ENCODE data around the gene MYBPC2. TPM values are rescaled to one million over a fixed set of nuclear protein-coding genes. Genes with fewer than 3 reads are reported as not detected.

MYBPC2 gene
- polyA plus RNA-seq, 1 of the 3 experiments (the other 2 are of a cell fraction): not detected

DNA sequence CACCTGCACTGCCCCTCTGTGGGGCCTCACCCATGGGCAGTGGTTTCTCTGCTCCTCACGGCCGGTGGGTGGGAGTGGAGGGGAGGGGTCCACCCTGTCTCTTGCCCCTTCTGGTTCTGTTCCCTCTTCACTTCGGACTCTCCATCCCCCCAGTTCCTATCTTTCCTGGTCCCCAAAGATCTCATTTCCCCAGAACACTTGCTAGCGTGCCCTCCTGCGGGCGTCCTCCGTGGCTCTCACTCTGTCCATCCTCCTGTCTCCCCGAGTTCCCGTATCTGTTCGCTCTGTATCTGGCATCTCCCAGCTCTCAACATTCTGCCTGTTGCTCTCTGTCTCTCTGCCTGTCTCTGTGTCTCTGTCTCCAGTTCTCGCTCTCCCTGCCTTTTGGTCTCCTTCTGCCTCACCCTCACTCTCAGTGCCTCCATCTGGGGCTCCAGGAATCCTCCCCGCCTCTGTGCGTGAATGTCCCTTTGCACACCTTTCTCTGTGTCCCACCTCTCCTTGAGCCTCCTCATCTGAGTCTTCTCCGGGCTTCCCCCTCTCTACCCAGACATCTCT lies 13.6 kb upstream of the MYBPC2 start:
- CTCF ChIA-PET: interaction anchor here (1.0 to 5.3 kb wide), 4 partner anchors 34 to 137 kb away, joined by 3 to 22 read pairs (median 4); no protein-coding TSS in a partner anchor
- Histone ChIP-seq H3K4me1 (ENCODE audit: control insufficient read depth in 1 of 2, insufficient read depth in 2 of 2, low read depth in 1 of 2, low read length in 1 of 2) (no peaks in the 10 kb centered on the region; a peak in 1 of 4 replicates), H2AFZ (ENCODE audit: low read depth) (no peak overlapping the region), H3F3A (replicated peaks; ENCODE audit: insufficient read depth) (peaks cover 3% of the 10 kb centered on the region), H3K9me3 (no peaks in the 10 kb centered on the region), H3K79me2 (ENCODE audit: insufficient read depth) (no peaks in the 10 kb centered on the region), H3K9ac (no peak overlapping the region), H3K9me2 (no peaks in the 10 kb centered on the region), H3K27me3 (ENCODE audit: insufficient read depth) (no peaks in the 10 kb centered on the region), H4K20me1 (ENCODE audit: insufficient read depth) (no peaks in the 10 kb centered on the region), H3K36me3 (replicated peaks in 1 of 2; ENCODE audit: control insufficient read depth in 1 of 2, insufficient read depth in 2 of 2, low read length in 1 of 2) (no peaks in the 10 kb centered on the region), H3K27ac (ENCODE audit: low read depth in 2 of 2, low read length in 1 of 2) (no peak overlapping the region), H3K4me2 (no peak overlapping the region), H3K4me3 (ENCODE audit: low read depth in 2 of 2, low read length in 1 of 2) (no peak overlapping the region)
- DNase-seq: no peak
- POLR2A ChIA-PET: no interaction called here
- TF ChIP-seq TCF12 (IDR thresholded peaks at IDR 0.05) (no peak), RXRA (IDR thresholded peaks at IDR 0.05; ENCODE audit: borderline replicate concordance, low read depth) (no peak), EZH2phosphoT487 (IDR thresholded peaks at IDR 0.05; ENCODE audit: borderline replicate concordance, low read depth) (no peak), GABPA (IDR thresholded peaks at IDR 0.05; ENCODE audit: low read depth) (no peak), ZBTB33 (IDR thresholded peaks at IDR 0.05; ENCODE audit: borderline replicate concordance, low read depth) (no peak), CHD2 (IDR thresholded peaks at IDR 0.05; ENCODE audit: low read length, partially characterized antibody) (no peak), JUND (IDR thresholded peaks at IDR 0.05) (no peak), TAF1 (IDR thresholded peaks at IDR 0.05; ENCODE audit: borderline replicate concordance, low read depth, low read length) (no peak), EP300 (IDR thresholded peaks at IDR 0.05; ENCODE audit: borderline replicate concordance in 1 of 2, low read depth in 1 of 2, low read length in 1 of 2) (no peak)
- TF ChIP-seq, protein P1, sequence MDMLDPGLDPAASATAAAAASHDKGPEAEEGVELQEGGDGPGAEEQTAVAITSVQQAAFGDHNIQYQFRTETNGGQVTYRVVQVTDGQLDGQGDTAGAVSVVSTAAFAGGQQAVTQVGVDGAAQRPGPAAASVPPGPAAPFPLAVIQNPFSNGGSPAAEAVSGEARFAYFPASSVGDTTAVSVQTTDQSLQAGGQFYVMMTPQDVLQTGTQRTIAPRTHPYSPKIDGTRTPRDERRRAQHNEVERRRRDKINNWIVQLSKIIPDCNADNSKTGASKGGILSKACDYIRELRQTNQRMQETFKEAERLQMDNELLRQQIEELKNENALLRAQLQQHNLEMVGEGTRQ (IDR thresholded peaks at IDR 0.05; ENCODE audit: borderline replicate concordance, low read depth, low read length): no peak
- WGBS (ENCODE audit: low lambda C conversion rate): 54% methylated on average over 14 of the region's 14 CpGs

GRCh38 chr19:50419580-50420035 lies 13.1 kb upstream of the MYBPC2 start:
- H3K27me3 ChIP-seq (ENCODE audit: insufficient read depth): no peaks in the 10 kb centered on the region
- no peak for DNase-seq
- ChIA-PET CTCF (interaction anchor here (1.0 to 5.3 kb wide), 5 partner anchors 34 to 137 kb away, joined by 3 to 22 read pairs (median 3); no protein-coding TSS in a partner anchor), POLR2A (no interaction called here)
- H3K9me3 ChIP-seq: no peaks in the 10 kb centered on the region
- H2AFZ ChIP-seq (ENCODE audit: low read depth): no peak overlapping the region
- H3K9me2 ChIP-seq: no peaks in the 10 kb centered on the region
- no peak overlapping the region for H3K4me3 ChIP-seq (ENCODE audit: low read depth in 2 of 2, low read length in 1 of 2)
- no peaks in the 10 kb centered on the region for H4K20me1 ChIP-seq (ENCODE audit: insufficient read depth)
- TF ChIP-seq, protein P2, sequence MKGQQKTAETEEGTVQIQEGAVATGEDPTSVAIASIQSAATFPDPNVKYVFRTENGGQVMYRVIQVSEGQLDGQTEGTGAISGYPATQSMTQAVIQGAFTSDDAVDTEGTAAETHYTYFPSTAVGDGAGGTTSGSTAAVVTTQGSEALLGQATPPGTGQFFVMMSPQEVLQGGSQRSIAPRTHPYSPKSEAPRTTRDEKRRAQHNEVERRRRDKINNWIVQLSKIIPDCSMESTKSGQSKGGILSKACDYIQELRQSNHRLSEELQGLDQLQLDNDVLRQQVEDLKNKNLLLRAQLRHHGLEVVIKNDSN (IDR thresholded peaks at IDR 0.05; ENCODE audit: borderline replicate concordance, low read depth): no peak
- TF ChIP-seq EP300 (IDR thresholded peaks at IDR 0.05; ENCODE audit: borderline replicate concordance in 1 of 2, low read depth in 1 of 2, low read length in 1 of 2) (no peak), SIN3A (IDR thresholded peaks at IDR 0.05; ENCODE audit: borderline replicate concordance, low read depth, low read length) (no peak)
- no peaks in the 10 kb centered on the region; a peak in 1 of 4 replicates for H3K4me1 ChIP-seq (ENCODE audit: control insufficient read depth in 1 of 2, insufficient read depth in 2 of 2, low read depth in 1 of 2, low read length in 1 of 2)
- 60% methylated on average over 6 of the region's 8 CpGs for WGBS (ENCODE audit: low lambda C conversion rate)
- no peaks in the 10 kb centered on the region for H3K79me2 ChIP-seq (ENCODE audit: insufficient read depth)
- H3K9ac ChIP-seq: no peak overlapping the region
- H3K4me2 ChIP-seq: no peak overlapping the region
- peaks cover 3% of the 10 kb centered on the region for H3F3A ChIP-seq (replicated peaks; ENCODE audit: insufficient read depth)
- no peaks in the 10 kb centered on the region for H3K36me3 ChIP-seq (replicated peaks in 1 of 2; ENCODE audit: control insufficient read depth in 1 of 2, insufficient read depth in 2 of 2, low read length in 1 of 2)
- H3K27ac ChIP-seq (ENCODE audit: low read depth in 2 of 2, low read length in 1 of 2): no peak overlapping the region

All from SK-N-SH (cell line).